Stimulated activated CD8-positive, alpha-beta memory T cell treated with anti-CD3 and anti-CD28 coated beads, Interleukin-12 subunit alpha, Interleukin-12 subunit beta, amount 100 ng/mL, for 24 hours (primary cell): ENCODE results near the gene SUCLA2.

Experiments
- DNase-seq: peaks from one replicate; pipeline ENCODE4 v3.0.0-alpha.2; 2020; ENCODE audit errors: extremely low read depth

Gene SUCLA2

GRCh38 chr13:47903836-47904235, 97.2 kb downstream of the SUCLA2 start:
- DNase-seq: no peak

GRCh38 chr13:47901441-47901840, 99.6 kb downstream of the SUCLA2 start:
- no peak for DNase-seq

- DNase-seq: no peak
Observed at GRCh38 chr13:47898080-47898479, 103.0 kb downstream of the SUCLA2 start.

- no peak for DNase-seq
Observed at GRCh38 chr13:47897411-47898050, 103.5 kb downstream of the SUCLA2 start.

- DNase-seq: no peak
Observed at GRCh38 chr13:47896546-47896945, 104.5 kb downstream of the SUCLA2 start.

GRCh38 chr13:47896111-47896510, 105.0 kb downstream of the SUCLA2 start:
- DNase-seq: no peak

GRCh38 chr13:47893527-47893926, 107.5 kb downstream of the SUCLA2 start:
- no peak for DNase-seq
